HEK293 (cell line): ENCODE results near the gene ARFRP1.

Source experiments
- REST ChIP-seq: fragments of 450-650 bp; formaldehyde crosslinking; IDR thresholded peaks from 2 replicates; pipeline ENCODE4 v1.5.1; 2016; ENCODE audit warnings: missing biosample characterization, missing genetic modification characterization
- ZBTB17 ChIP-seq: fragments of 450-650 bp; formaldehyde crosslinking; IDR thresholded peaks from 2 replicates; pipeline ENCODE4 v1.5.1; 2016; ENCODE audit warnings: missing biosample characterization, missing genetic modification characterization
- ZFP41 ChIP-seq: fragments of 450-650 bp; formaldehyde crosslinking; IDR thresholded peaks from 2 replicates; pipeline ENCODE4 v1.5.1; 2016; ENCODE audit warnings: missing biosample characterization, missing genetic modification characterization, borderline replicate concordance
- ZNF501 ChIP-seq: fragments of 450-650 bp; formaldehyde crosslinking; IDR thresholded peaks from 2 replicates; pipeline ENCODE4 v1.5.1; 2016; ENCODE audit warnings: missing biosample characterization, missing genetic modification characterization
- TF ChIP-seq, protein P1 (sequence below): fragments of 450-650 bp; formaldehyde crosslinking; IDR thresholded peaks from 2 replicates; pipeline ENCODE4 v1.5.1; 2016; ENCODE audit warnings: missing biosample characterization, missing genetic modification characterization

DNA sequence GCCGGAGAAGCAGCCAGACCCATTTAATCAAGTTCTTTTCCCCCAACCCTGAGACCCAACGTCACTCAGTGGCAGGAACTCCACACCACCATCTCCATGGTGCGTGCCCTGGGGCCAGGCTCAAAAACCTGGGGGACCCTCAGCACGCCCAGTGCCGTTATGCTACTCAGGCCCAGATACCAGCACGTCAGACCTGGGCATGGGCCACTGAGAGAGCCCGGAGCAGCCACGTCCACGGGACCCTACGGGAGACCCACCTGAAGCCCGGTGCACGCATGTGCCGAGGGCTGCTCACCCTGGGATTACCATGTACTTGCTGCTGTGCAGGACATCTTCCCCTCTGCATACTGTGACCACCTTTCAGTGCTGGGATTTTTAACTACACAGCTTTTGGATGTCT lies 45.6 kb upstream of the ARFRP1 start:
- TF ChIP-seq, protein P1, sequence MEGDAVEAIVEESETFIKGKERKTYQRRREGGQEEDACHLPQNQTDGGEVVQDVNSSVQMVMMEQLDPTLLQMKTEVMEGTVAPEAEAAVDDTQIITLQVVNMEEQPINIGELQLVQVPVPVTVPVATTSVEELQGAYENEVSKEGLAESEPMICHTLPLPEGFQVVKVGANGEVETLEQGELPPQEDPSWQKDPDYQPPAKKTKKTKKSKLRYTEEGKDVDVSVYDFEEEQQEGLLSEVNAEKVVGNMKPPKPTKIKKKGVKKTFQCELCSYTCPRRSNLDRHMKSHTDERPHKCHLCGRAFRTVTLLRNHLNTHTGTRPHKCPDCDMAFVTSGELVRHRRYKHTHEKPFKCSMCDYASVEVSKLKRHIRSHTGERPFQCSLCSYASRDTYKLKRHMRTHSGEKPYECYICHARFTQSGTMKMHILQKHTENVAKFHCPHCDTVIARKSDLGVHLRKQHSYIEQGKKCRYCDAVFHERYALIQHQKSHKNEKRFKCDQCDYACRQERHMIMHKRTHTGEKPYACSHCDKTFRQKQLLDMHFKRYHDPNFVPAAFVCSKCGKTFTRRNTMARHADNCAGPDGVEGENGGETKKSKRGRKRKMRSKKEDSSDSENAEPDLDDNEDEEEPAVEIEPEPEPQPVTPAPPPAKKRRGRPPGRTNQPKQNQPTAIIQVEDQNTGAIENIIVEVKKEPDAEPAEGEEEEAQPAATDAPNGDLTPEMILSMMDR (tag by site-specific recombination) = no peak
- TF ChIP-seq ZNF501 (no peak), ZFP41 (no peak), ZBTB17 (tag by site-specific recombination) (no peak), REST (tag by site-specific recombination) (no peak)
